Activated CD8-positive, alpha-beta memory T cell treated with anti-CD3 and anti-CD28 coated beads, Interleukin-2, amount 50 U/mL, for 1 hour (primary cell): ENCODE measurements around the gene NETO2.

Source experiments
- DNase-seq: peaks from one replicate; pipeline ENCODE4 v3.0.0-alpha.2; 2020; ENCODE audit errors: extremely low read depth

NETO2 gene

GRCh38 chr16:47046726-47047523 lies 96.8 kb downstream of the NETO2 start:
- DNase-seq, result no peak

- DNase-seq, result no peak
Measured at GRCh38 chr16:47045459-47045858, 98.3 kb downstream of the NETO2 start.

GRCh38 chr16:47045023-47045422 lies 98.7 kb downstream of the NETO2 start:
- no peak for DNase-seq

- DNase-seq, result no peak
Measured at GRCh38 chr16:47043970-47044684, 99.6 kb downstream of the NETO2 start.

- no peak for DNase-seq
Measured at GRCh38 chr16:47043200-47043599, 100.5 kb downstream of the NETO2 start.

- peak; percentile 56 for DNase-seq
Measured at GRCh38 chr16:47037746-47038458, 105.8 kb downstream of the NETO2 start.

- DNase-seq, result no peak
Measured at GRCh38 chr16:47037396-47037745, 106.4 kb downstream of the NETO2 start.

GRCh38 chr16:47036201-47036600 lies 107.5 kb downstream of the NETO2 start:
- no peak for DNase-seq

GRCh38 chr16:47035436-47035835 lies 108.3 kb downstream of the NETO2 start:
- no peak for DNase-seq

- no peak for DNase-seq
Measured at GRCh38 chr16:47034455-47034854, 109.3 kb downstream of the NETO2 start.

- no peak for DNase-seq
Measured at GRCh38 chr16:47033176-47033575, 110.6 kb downstream of the NETO2 start.

- no peak for DNase-seq
Measured at GRCh38 chr16:47029724-47030123, 114.0 kb downstream of the NETO2 start.

- no peak for DNase-seq
Measured at GRCh38 chr16:47028767-47029377, 114.9 kb downstream of the NETO2 start.
